OCI-LY1 (cell line): Measurements from ENCODE around the gene TBC1D16.

Experiments
- EZH2 ChIP-seq: fragments of 200-600 bp; sonication (generic), shearing (Covaris generic); IDR thresholded peaks from 2 replicates; pipeline ENCODE4 v1.8.0; 2017; ENCODE audit warnings: borderline replicate concordance, mixed run types, mild to moderate bottlenecking, antibody characterized with exemption, low read length, moderate library complexity, mixed read lengths
- TF ChIP-seq, protein P1 (sequence below): fragments of 200-600 bp; sonication (generic), shearing (Covaris generic); IDR thresholded peaks from 2 replicates; pipeline ENCODE4 v1.5.1; 2017; ENCODE audit warnings: mild to moderate bottlenecking, antibody characterized with exemption, low read length, moderate library complexity, mixed read lengths

DNA sequence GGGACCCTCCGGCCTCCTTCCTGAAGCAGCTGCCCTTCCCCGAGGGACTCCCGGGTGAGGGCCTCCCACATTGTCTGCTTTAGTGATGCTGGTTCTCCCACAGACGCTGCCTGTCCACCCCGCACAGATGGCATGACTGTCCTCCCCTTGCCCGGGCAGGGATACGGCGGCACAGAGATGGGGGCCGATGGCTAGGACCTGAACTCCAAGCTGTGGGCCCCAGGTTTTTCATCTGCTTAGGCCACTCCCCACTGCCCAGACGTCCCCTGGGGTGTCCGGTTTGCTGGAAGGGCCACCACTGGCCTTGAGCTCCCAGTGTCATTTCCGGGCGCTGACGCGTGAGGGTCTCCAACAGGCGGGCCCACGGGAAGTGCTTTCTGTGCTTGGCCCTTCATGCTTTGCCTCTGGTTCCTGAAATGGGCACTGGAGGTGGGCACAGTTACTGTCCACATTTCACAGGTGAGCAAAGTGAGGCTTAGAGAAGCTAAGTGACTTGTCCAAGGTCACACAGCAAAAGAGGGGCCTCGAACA, 109.0 kb downstream of the TBC1D16 start:
- TF ChIP-seq, protein P1, sequence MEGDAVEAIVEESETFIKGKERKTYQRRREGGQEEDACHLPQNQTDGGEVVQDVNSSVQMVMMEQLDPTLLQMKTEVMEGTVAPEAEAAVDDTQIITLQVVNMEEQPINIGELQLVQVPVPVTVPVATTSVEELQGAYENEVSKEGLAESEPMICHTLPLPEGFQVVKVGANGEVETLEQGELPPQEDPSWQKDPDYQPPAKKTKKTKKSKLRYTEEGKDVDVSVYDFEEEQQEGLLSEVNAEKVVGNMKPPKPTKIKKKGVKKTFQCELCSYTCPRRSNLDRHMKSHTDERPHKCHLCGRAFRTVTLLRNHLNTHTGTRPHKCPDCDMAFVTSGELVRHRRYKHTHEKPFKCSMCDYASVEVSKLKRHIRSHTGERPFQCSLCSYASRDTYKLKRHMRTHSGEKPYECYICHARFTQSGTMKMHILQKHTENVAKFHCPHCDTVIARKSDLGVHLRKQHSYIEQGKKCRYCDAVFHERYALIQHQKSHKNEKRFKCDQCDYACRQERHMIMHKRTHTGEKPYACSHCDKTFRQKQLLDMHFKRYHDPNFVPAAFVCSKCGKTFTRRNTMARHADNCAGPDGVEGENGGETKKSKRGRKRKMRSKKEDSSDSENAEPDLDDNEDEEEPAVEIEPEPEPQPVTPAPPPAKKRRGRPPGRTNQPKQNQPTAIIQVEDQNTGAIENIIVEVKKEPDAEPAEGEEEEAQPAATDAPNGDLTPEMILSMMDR = no peak
- TF ChIP-seq EZH2 = no peak
